ENCODE data around the gene FKBP1B.
"Not testable (repeated sequence)": the region's sequence is repeated elsewhere in the genome, so short reads cannot be mapped to it uniquely, and the experiment has no call there.

FKBP1B gene

GRCh38 chr2:24072259-24072658 is 22.7 kb downstream of the FKBP1B start:
- no peak for DNase-seq

GRCh38 chr2:24073816-24074215 is 24.3 kb downstream of the FKBP1B start:
- no peak for DNase-seq

- no peak for DNase-seq
Measured at GRCh38 chr2:24075259-24075658, 25.7 kb downstream of the FKBP1B start.

- DNase-seq = peak; percentile 99
Measured at GRCh38 chr2:24075915-24076848, 26.6 kb downstream of the FKBP1B start, which contains the start of gene SF3B6. SF3B6 (minus strand) TSS chr2:24076326; CDS start chr2:24076229, 97 bp downstream.

GRCh38 chr2:24076849-24077534 is 27.5 kb downstream of the FKBP1B start:
- DNase-seq = no peak

- no peak for DNase-seq
Measured at GRCh38 chr2:24077535-24077877, 28.0 kb downstream of the FKBP1B start.

GRCh38 chr2:24077879-24078278 is 28.3 kb downstream of the FKBP1B start:
- DNase-seq = no peak

GRCh38 chr2:24080701-24081100 is 31.2 kb downstream of the FKBP1B start:
- DNase-seq = no peak

- DNase-seq = no peak
Measured at GRCh38 chr2:24082787-24083566, 33.4 kb downstream of the FKBP1B start.

GRCh38 chr2:24083567-24084385 is 34.2 kb downstream of the FKBP1B start:
- DNase-seq = peak; percentile 89

GRCh38 chr2:24084386-24085199 is 35.1 kb downstream of the FKBP1B start, which contains the start of gene TP53I3:
TP53I3 (minus strand) TSS chr2:24084834; CDS start chr2:24084326, 508 bp downstream.
- peak; percentile 92 for DNase-seq

GRCh38 chr2:24085200-24085489 is 35.6 kb downstream of the FKBP1B start:
- DNase-seq = no peak

- no peak for DNase-seq
Measured at GRCh38 chr2:24086241-24086640, 36.7 kb downstream of the FKBP1B start.

GRCh38 chr2:24087032-24087431 is 37.5 kb downstream of the FKBP1B start:
- DNase-seq = no peak

- DNase-seq = no peak
Measured at GRCh38 chr2:24088821-24089359, 39.3 kb downstream of the FKBP1B start.

- not testable (repeated sequence) for DNase-seq
Measured at GRCh38 chr2:24093270-24093669, 43.7 kb downstream of the FKBP1B start.

- DNase-seq = not testable (repeated sequence)
Measured at GRCh38 chr2:24095171-24095677, 45.7 kb downstream of the FKBP1B start.

GRCh38 chr2:24100732-24101131 is 51.2 kb downstream of the FKBP1B start:
- DNase-seq = not testable (repeated sequence)

- no peak for DNase-seq
Measured at GRCh38 chr2:24101992-24102391, 52.5 kb downstream of the FKBP1B start.

- DNase-seq = no peak
Measured at GRCh38 chr2:24102677-24103076, 53.1 kb downstream of the FKBP1B start.
